K562 (cell line): ENCODE results near the gene APC2. TPM values are rescaled to one million over a fixed set of nuclear protein-coding genes. Genes with fewer than 3 reads are reported as not detected.

Experiments
- ATAC-seq: fragments of 200-7000 bp; cut with Tn5 transposase; 3 replicates; pipeline ENCODE4 v1.9.1; 2020; ENCODE audit warnings: moderate library complexity
- BruUV-seq: library from RNA; stranded (reverse); fragments of 400-500 nt; replicated peaks from 2 replicates; lab custom pipeline; 2021; lab: Mats Ljungman, UMichigan
- CTCF ChIA-PET: fragments of 300-600 bp; formaldehyde crosslinking; extraction: SDS; loops from one replicate; lab custom pipeline; 2021; ENCODE audit warnings: low intra/inter-chr PET ratio; lab: Yijun Ruan, JAX
- POLR2A ChIA-PET: fragments of 300-600, 350-650 bp; sonication (Branson Sonifier 250); formaldehyde crosslinking; extraction: SDS; loops from one replicate; lab custom pipeline; 2021; ENCODE audit warnings: antibody characterized with exemption, inconsistent platforms; lab: Yijun Ruan, JAX
- DNase-seq, 4 experiments: peaks; one replicate each; pipeline versions ENCODE4 v3.0.0 to v3.0.0-alpha.2; 2011 to 2018; ENCODE audit warnings: low spot score in 3 of 4, mixed read lengths in 3 of 4; ENCODE audit errors: extremely low read depth in 1 of 4
- FAIRE-seq: peaks from 2 replicates; lab custom pipeline; 2011; peaks lifted over from hg19 to GRCh38; lab: Jason Lieb, UNC
- H2AFZ ChIP-seq: 2 replicates; pipeline ENCODE4 v1.6.0; 2011; ENCODE audit warnings: low read depth, low read length, control low read depth, inconsistent platforms
- H3K27ac ChIP-seq: fragments of 200-600 bp; 3 replicates; pipeline ENCODE4 v1.8.0; 2011; ENCODE audit warnings: low read depth, mild to moderate bottlenecking, control low read depth, inconsistent platforms, low read length, moderate library complexity, mixed read lengths; ENCODE audit errors: extremely low read depth
- H3K27me3 ChIP-seq, 2 experiments: fragments of 300-600 bp in 1 of 2; 2 replicates in 1 of 2; 3 replicates in 1 of 2; pipeline versions ENCODE4 v1.6.0 to v1.8.0; 2011; ENCODE audit warnings: inconsistent platforms in 2 of 2, low read length in 2 of 2, mild to moderate bottlenecking in 1 of 2, mixed read lengths in 1 of 2, moderate library complexity in 1 of 2; ENCODE audit not compliant: control insufficient read depth in 2 of 2, insufficient read depth in 2 of 2
- H3K36me3 ChIP-seq: fragments of 300-600 bp; 3 replicates; pipeline ENCODE4 v1.8.0; 2011; ENCODE audit warnings: mild to moderate bottlenecking, low read length, inconsistent platforms; ENCODE audit not compliant: control insufficient read depth, insufficient read depth
- H3K4me1 ChIP-seq, 2 experiments: fragments of 200-600 bp in 1 of 2; replicated peaks in 1 of 2; 2 replicates in 1 of 2; 3 replicates in 1 of 2; pipeline versions ENCODE4 v1.5.1 to v1.8.0; 2011; ENCODE audit warnings: inconsistent platforms in 2 of 2, low read length in 2 of 2, mild to moderate bottlenecking in 1 of 2, mixed read lengths in 1 of 2, moderate library complexity in 1 of 2; ENCODE audit not compliant: control insufficient read depth in 2 of 2, insufficient read depth in 2 of 2
- H3K4me2 ChIP-seq: 2 replicates; pipeline ENCODE4 v1.6.1; 2011; ENCODE audit warnings: low read length, control low read depth, inconsistent platforms, mixed read lengths; ENCODE audit not compliant: insufficient read depth
- H3K4me3 ChIP-seq: fragments of 200-600 bp; sonication (generic), shearing (Covaris generic); 2 replicates; pipeline ENCODE4 v1.5.1; 2016; ENCODE audit warnings: control low read depth, inconsistent platforms
- H3K79me2 ChIP-seq: fragments of 200-600 bp; 3 replicates; pipeline ENCODE4 v1.8.0; 2011; ENCODE audit warnings: low read length, inconsistent platforms; ENCODE audit not compliant: control insufficient read depth, insufficient read depth
- H3K9ac ChIP-seq, 2 experiments: 2 replicates each; pipeline versions ENCODE4 v1.6.0 to v1.6.1; 2011; ENCODE audit warnings: low read depth in 2 of 2, low read length in 2 of 2, control low read depth in 1 of 2, inconsistent platforms in 1 of 2, mild to moderate bottlenecking in 1 of 2, mixed read lengths in 1 of 2; ENCODE audit not compliant: insufficient read depth in 1 of 2
- H3K9me1 ChIP-seq: one replicate; pipeline ENCODE4 v1.6.0; 2011; ENCODE audit warnings: inconsistent platforms, mild to moderate bottlenecking, low read length, moderate library complexity; ENCODE audit not compliant: control insufficient read depth, insufficient read depth
- H3K9me3 ChIP-seq: replicated peaks from 2 replicates; pipeline ENCODE4 v1.5.1; 2011; ENCODE audit warnings: low read depth, low read length, inconsistent platforms; ENCODE audit not compliant: control insufficient read depth, insufficient read depth
- H4K20me1 ChIP-seq: replicated peaks from 2 replicates; pipeline ENCODE4 v1.6.1; 2011; ENCODE audit warnings: low read length, inconsistent platforms, mixed read lengths; ENCODE audit not compliant: control insufficient read depth, insufficient read depth
- BCOR ChIP-seq: fragments of 450-650 bp; IDR thresholded peaks from 2 replicates; pipeline ENCODE4 v1.6.1; 2016
- CBX1 ChIP-seq: sonication (generic); IDR thresholded peaks from 2 replicates; pipeline ENCODE4 v1.6.1; 2016; ENCODE audit warnings: antibody characterized with exemption, low read depth, mild to moderate bottlenecking
- DACH1 ChIP-seq: fragments of 450-650 bp; IDR thresholded peaks from 2 replicates; pipeline ENCODE4 v1.6.1; 2018; ENCODE audit not compliant: partially characterized antibody
- HMG20B ChIP-seq: fragments of 250-450 bp; sonication (Bioruptor Pico); IDR thresholded peaks from 2 replicates; pipeline ENCODE4 v1.5.0; 2021; ENCODE audit warnings: mild to moderate bottlenecking
- HNRNPL ChIP-seq: fragments of 200-400 bp; formaldehyde crosslinking; IDR thresholded peaks from 2 replicates; pipeline ENCODE4 v1.6.1; 2017; ENCODE audit warnings: low read depth, mild to moderate bottlenecking, low read length
- KDM1A ChIP-seq, 2 experiments: fragments of 450-650 bp; IDR thresholded peaks; 2 replicates each; pipeline ENCODE4 v1.6.1; 2016; ENCODE audit warnings: mild to moderate bottlenecking in 2 of 2
- MIER1 ChIP-seq: fragments of 450-650 bp; IDR thresholded peaks from 2 replicates; pipeline ENCODE4 v1.6.1; 2016; ENCODE audit warnings: antibody characterized with exemption, mild to moderate bottlenecking, low read depth
- RBFOX2 ChIP-seq: fragments of 200-400 bp; formaldehyde crosslinking; IDR thresholded peaks from 2 replicates; pipeline ENCODE4 v1.6.1; 2017; ENCODE audit warnings: low read depth, mild to moderate bottlenecking, low read length, moderate library complexity
- RBM25 ChIP-seq: fragments of 200-400 bp; formaldehyde crosslinking; IDR thresholded peaks from 2 replicates; pipeline ENCODE4 v1.6.1; 2018; ENCODE audit warnings: low read length, low read depth, moderate library complexity; ENCODE audit not compliant: severe bottlenecking
- ZBTB1 ChIP-seq: sonication (generic); formaldehyde crosslinking; IDR thresholded peaks from 2 replicates; pipeline ENCODE4 v1.8.1; 2023; ENCODE audit warnings: missing genetic modification reagents, low read depth, mild to moderate bottlenecking, borderline replicate concordance
- WGBS: fragments of 100-300 bp; shearing (Covaris generic); methylation state at CpG from one replicate; pipeline ENCODE4 v1.1.6; 2016; ENCODE audit warnings: low coverage, mixed read lengths; ENCODE audit not compliant: insufficient coverage; ENCODE audit errors: missing lambda C conversion rate; 5-methylcytosine and 5-hydroxymethylcytosine counted together
- in situ Hi-C: fragments of 300-500 bp; cut with MboI; formaldehyde crosslinking; loops from 4 replicates; pipeline ENCODE4 v1.15.0; 2018; ENCODE audit warnings: inconsistent platforms, mixed read lengths
- intact Hi-C: fragments of 100-400 bp; cut with micrococcal nuclease; formaldehyde crosslinking; loops from 2 replicates; pipeline ENCODE4 v1.14.2; 2022
- polyA plus RNA-seq, 8 experiments: library from polyadenylated mRNA; depleted of rRNA in 4 of 8; stranded (reverse) in 5 of 8; unstranded in 3 of 8; fragments of >200 nt; fragmentation: Nextera tagmentation in 2 of 8; fragmentation: Illumina TruSeq in 1 of 8; extraction: Ambion mirVana in 2 of 8; extraction: Trizol in 1 of 8; gene quantifications; 2 replicates each; pipeline versions ENCODE4 v1.2.1 to v1.2.3, GENCODE V29; 2011 to 2014; ENCODE audit warnings: inconsistent platforms in 1 of 8, missing spikeins in 1 of 8
- total RNA-seq, 7 experiments: library from RNA; depleted of rRNA in 6 of 7; stranded (reverse); fragments of >200 nt in 6 of 7; fragmentation: Illumina TruSeq in 2 of 7; extraction: Trizol in 2 of 7; gene quantifications; 2 replicates each; pipeline versions ENCODE4 v1.2.1 to v1.2.3, GENCODE V29; 2011 to 2021; ENCODE audit warnings: low replicate concordance in 1 of 7

APC2 gene
- total and polyA plus RNA-seq, 9 of the 15 experiments (the other 6 are each of a cell fraction or from before 2014, with no cell fraction given), result 0.01 to 0.40 (median 0.05) TPM; not detected in 3

DNA sequence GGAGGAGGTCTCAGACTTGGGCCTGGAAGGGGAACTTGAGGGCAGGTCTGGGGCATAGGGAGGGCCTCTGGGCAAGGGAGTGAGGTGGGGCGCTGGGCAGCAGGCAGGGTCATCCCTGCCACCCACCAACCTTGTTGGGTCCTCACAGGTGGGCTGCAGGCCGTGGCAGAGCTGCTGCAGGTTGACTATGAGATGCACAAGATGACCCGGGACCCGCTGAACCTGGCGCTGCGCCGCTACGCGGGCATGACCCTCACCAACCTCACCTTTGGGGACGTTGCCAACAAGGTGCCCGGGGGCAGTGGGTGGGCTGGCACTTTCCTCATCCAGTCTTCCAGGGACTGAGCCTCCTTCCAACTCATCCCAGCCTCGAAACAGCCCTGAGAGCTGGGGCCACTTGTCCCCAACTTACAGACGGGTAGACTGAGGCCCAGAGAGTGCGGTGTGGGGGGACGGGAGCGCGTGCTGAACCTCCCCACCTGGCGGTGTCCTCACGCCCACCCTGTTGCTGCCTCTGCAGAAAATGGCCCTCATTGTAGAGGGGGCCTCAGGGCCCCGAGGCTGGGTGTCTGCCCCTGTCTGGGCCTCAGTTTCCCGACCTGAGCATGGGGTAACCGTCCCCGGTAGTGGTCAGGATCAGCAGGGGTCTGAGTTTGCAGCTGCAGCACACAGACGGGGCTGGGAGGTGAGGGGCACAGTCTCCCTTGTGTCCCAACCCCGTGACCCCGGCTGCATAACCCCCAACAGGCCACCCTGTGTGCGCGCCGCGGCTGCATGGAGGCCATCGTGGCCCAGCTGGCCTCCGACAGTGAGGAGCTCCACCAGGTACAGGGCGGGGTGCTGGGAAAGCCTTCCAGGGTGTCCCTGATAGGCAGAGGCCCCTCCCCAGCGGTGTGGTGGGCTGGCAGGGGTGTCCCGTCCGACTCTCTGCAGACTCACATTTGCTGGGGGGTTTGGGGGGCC, 10.4 kb downstream of the APC2 start:
- Histone ChIP-seq H2AFZ (no peak overlapping the region), H3K9me3 (no peaks in the 10 kb centered on the region), H3K4me2 (no peak overlapping the region), H3K9ac (no peak overlapping the region), H3K9me1 (peaks cover 4% of the 10 kb centered on the region), H4K20me1 (peaks cover 25% of the 10 kb centered on the region), H3K27ac (no peak overlapping the region), H3K4me1 (peaks cover 5 to 51% of the 10 kb centered on the region in 2 experiments; a peak in 4 of 5 replicates), H3K4me3 (no peak overlapping the region), H3K36me3 (peaks cover 6% of the 10 kb centered on the region; the same call in 1 of the 3 replicates), H3K27me3 (no peaks in the 10 kb centered on the region), H3K79me2 (no peaks in the 10 kb centered on the region)
- WGBS, result 85% methylated on average over 28 of the region's 36 CpGs
- FAIRE-seq (no peak), DNase-seq (no peak), ATAC-seq (no peak)
- ChIA-PET CTCF (no interaction called here), POLR2A (interaction anchor here (1.4 kb wide), 1 partner anchor 14 kb away, joined by 4 read pairs; no protein-coding TSS in a partner anchor)
- TF ChIP-seq ZBTB1 (CRISPR knock-in tag) (no peak), MIER1 (no peak), DACH1 (no peak), CBX1 (peak; percentile 49; the same call in 1 of the 2 replicates), RBFOX2 (peak; percentile 36; the same call in 1 of the 2 replicates), KDM1A (IDR thresholded peaks at IDR 0.05) (peak; percentile 27 to 40; a peak in 2 of 4 replicates), RBM25 (peak; percentile 72), HNRNPL (0 out of 2 replicates have a peak, but pooled peaks have one; percentile 63), HMG20B (CRISPR knock-in tag) (no peak), BCOR (peak; percentile 75)
- BruUV-seq, result no TSS peak
- intact Hi-C loops (no loop called here), in situ Hi-C loops (no loop called here)
